GM18858 (cell line): ENCODE results near the gene C2orf92.

ENCODE experiments used
- ATAC-seq: cut with Tn5 transposase; IDR thresholded peaks from one replicate; pipeline ENCODE4 v1.9.1; 2021; ENCODE audit not compliant: unreplicated experiment

C2orf92 gene

DNA sequence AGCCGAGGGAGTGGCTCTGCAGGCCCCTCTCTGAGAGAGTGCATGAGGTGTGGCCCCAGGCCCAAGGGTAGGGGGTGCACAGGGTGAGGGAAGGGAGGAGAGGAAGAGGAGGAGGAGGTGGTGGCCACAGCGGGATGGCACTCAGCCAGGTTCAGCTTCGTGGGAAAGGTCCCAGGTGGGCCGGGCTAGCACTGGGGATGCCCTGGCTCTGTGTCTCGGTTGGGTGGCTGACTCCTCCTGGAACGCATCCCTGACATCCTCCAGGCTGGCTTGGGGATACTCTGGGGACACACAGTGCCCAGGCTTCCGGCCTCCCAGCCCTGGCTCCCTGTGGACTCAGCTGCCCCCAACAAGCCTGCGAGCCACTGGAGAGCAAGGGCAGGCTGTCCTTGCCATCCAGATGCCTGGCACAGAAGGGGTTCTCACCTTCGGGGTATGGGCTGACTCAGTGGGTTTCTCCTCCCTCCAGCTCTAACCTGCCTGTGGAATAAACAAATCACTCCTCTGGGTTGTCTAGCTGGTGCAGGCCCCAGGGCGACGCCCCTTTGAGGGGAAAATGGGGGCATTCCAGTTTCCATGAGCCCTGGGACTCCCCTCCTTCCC is 43.3 kb downstream of the C2orf92 start:
- ATAC-seq = no peak

DNA sequence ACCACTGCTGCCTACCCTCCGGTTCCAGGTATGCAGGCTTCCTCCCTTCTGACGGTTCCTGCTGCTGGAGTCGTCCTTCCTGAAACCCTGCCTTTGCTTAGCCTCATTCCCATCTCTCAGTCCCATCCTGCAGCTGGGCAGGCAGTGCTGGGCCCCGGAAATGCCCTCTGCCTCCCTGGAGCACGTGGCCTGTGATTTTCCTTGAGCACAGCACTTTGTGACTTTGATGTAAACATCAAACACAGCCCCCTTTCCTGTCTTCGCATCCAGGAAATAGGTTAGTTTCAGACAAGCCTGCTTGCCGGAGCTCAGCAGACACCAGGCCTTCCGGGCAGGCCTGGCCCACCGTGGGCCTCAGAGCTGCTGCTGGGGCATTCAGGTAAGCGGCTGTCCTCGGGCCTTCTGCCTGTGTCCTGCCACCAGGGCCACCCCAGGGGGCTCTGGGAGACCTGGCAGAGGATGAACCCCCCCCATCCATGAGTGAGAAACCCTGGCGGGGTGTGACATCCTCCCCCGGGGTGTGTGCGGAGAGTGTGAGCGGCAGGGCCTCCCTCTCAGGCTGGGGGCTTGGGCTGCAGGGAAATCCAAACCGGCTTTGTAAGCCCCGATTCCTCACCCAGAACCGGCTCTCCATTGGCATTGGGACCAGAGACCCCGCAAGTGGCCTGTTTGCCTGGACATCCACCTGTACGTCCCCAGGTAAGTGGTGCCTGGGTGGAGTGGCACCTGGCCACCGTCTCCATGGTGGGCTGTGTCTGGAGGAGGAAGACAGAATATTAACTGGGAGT is 44.0 kb downstream of the C2orf92 start, which contains the start of gene ZAP70:
Gene ZAP70 (plus strand): TSS at position 281 of the 788 bp plus-strand sequence. CDS start 10,461 bp downstream, outside the sequence.
- ATAC-seq = no peak

DNA sequence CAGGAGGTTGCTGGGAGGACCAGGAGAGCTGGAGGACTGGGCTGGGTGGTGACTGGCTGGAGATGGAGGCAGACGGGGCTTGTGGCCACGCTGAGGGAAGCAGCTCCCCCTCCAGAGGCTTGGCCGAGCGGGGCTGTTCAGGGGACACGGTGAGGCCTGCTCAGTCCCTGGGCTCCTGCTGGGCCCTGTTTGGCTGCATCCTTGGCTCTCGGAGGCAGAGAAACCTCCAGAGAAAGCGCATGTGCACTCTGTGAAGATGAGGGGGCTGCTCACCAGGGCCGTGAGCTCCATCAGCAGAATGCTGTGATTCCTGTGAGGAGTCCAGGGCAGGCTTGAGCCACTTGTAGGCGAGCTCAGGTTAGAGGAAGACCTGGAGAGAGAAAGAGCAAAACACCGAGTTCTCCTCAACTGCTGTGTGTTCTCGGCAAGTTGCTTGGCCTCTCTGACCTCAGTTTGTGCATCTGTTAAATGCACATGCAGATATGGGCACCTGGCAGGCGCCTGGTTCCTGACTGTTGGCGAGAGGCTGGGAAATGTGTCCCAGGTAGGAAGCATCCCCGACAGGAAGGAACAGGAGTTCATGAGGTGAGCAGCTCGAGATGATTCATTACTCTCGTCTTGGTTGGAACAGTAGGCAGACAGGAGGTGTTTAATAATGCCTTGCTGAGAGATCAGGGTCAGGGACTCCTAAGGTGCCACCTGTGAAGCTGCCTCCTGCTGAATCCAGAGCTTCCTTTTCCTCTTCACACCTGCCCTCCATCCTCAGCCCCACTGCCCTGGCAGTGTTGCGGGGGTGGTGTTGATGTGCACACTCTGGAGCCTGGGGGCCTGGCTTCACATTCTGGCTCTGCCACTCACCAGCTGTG is 44.8 kb downstream of the C2orf92 start:
- ATAC-seq = no peak

DNA sequence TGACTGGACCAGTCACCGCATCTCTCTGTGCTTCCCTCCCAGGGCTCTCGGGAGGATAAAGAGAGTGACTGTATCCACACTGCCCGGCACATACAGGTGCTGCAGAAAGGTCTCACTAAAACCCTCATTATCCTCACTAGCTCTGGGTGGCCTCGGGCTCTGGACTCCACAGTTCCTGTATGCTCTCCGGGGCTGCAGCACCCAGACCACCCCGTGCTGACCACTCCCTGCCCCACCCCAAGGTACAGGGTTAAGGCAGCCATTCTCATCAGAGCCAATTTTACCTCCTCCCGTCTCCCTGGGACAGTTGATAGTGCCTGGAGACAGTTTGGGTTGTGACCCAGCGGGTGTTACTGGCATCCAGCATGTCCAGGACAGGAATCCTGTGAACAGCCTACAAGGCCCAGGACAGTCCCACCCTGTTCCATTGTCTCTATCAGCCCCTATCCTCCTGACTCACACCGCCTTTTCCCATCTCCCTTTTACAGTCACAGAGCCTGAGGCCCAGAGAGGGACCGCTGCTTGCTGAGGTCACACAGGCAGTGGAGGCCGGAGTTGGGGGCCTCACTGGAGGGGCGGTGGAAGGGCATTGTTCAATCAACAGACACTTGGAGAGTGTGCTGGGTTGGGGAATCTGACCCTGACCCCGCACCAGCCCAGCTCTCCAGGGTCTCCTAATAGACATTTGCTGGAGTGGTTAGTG is 45.6 kb downstream of the C2orf92 start:
- ATAC-seq = no peak

DNA sequence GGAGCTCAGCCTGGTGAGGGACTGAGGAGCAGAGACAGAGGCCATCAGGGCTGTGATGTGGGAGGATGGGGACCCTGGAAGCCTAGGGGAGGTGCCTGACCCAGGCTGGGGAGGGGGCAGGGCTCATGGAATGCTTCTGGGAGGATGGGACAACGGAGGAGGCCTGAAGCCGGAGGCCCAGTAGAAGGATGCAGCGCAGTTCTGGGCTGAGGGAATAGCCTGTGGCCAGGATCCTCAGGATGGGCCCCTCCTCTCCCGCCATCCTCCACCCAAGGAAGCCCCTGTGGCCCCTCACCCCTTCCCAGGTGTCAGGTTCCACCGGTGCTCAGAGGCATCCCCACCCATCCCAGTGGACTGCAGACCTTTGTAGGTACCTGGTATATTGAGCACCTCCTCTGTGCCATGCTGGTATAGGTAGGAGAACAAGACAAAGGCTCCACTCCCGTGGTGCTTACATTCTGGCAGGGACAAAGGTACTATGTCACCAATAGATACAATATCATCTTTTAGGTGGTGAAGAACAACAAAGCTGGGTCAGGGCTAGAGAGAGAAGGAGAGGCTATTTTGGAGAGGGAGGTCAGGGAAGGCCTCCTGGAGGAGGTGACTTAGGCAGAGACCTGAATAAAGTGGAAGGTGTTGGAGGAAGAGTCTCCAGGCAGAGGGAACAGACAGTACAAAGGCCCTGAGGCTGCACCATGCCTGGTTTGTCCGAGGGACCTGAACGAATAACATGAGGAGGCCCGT is 46.6 kb downstream of the C2orf92 start:
- ATAC-seq = no peak

DNA sequence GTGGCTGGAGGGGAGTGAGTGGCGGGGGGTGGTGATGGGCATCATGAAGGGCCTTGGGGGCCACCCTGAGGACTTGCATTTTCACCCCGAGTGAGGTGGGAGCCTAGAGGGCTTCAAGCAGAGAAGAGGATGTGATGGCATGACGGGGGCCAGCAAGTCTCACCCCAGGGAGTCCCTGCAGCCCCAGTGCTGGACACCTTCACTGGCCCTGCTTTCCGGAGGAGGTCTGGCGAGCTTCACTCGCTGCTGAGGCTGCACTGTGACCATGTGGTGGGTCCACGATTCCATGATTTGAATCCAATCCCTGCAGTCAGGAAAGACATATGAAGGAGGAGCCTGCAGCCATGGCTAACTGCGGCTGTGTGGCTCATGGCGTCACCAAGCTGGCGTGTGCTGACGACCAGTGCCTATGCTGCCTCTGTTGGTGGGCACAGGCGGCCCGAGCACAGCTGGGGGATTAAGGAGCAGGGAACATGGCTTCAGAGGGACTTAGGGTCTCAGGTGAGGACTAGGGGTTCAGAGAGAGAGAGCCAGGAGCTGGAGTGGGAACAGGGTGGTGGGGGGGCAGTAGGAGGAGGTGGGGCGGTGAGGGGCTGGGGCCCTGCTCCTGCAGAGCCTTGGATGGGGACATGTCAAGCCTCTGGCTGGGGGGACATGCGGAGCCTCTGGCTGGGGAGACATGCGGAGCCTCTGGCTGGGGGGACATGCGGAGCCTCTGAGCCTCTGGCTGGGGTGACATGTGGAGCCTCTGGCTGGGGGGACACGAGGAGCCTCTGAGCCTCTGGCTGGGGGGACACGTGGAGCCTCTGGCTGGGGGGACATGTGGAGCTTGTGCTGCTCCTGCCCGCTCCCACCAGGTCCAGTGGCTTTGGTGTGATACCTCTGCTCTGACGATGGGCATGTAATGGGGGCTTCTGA is 47.4 kb downstream of the C2orf92 start:
- ATAC-seq = no peak

DNA sequence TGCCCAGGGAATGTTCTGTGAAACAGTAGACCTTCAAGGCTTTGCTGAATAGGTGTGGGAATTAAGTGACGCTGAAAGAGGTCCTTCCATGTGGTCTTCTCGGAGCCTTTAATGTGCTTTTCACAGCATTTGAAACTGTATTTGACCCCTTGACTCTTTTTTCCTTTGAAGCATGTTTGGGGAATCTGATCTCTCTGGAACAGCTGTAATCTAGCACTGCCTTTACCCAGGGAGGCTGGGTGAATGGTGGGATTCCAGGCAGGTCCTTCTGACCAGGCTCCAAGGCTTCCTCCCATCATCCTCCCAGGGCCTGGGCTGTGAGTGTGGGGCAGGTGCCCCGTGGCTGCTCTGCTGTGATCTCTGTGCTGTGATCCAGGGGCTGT is 48.1 kb downstream of the C2orf92 start:
- ATAC-seq = no peak

DNA sequence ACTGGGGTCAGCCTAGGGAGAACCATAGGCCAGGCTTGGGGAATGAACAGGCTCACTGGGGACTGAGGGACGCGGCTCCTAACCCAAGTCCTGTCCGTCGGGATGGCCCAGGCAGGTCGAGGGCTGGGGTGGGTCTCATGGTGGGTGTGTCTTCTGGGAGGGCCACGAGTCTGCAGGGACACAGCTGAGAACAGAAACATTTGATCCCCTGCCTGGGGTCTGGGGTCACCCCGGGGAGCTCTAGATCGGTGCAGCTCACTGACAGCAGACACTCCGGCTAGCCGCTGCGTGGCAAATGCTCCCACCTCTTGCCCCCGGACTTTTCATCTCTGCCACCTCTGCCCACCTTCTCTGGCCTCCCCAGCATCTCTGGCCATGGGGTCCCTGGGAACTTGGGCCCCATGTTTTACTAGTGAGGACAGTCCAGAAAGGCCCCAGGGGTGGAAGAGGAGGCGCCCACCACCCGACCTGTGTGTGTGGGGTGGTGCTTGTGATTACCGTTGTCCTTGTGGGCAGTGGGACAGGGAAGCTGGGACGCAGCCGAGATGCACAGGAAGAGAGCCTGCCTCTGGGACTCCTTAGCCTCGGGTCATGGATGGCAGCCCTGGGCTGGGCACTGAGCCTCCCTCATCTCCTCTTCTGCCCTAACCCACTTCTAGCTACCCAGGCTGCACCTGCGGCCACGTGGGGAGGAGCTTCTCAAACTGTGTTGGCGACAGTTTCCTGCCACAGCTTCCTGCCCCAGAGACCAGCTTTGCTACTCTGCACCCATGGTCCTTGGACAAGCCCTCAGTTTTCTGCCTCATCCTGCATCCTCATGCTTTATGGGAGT is 48.8 kb downstream of the C2orf92 start:
- no peak for ATAC-seq

DNA sequence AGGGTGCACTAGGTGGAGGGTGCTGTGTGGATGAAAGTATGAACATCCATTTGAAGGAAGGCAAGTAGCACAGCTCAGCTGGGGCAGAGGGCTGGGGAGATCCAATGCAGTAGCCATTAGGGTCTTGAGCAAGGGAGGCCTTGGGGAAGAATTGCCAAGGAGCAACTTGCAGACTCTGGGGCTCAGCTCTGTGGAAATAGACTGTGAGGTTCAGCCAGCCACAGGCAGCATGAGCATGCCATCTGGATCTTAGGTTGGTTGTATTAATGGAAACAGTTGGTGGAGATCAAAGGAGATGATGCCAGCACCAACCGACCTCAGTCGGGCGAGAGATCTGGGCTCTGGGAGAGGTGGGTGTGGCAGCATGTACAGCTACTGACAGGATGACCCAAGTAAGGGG is 49.4 kb downstream of the C2orf92 start:
- no peak for ATAC-seq

DNA sequence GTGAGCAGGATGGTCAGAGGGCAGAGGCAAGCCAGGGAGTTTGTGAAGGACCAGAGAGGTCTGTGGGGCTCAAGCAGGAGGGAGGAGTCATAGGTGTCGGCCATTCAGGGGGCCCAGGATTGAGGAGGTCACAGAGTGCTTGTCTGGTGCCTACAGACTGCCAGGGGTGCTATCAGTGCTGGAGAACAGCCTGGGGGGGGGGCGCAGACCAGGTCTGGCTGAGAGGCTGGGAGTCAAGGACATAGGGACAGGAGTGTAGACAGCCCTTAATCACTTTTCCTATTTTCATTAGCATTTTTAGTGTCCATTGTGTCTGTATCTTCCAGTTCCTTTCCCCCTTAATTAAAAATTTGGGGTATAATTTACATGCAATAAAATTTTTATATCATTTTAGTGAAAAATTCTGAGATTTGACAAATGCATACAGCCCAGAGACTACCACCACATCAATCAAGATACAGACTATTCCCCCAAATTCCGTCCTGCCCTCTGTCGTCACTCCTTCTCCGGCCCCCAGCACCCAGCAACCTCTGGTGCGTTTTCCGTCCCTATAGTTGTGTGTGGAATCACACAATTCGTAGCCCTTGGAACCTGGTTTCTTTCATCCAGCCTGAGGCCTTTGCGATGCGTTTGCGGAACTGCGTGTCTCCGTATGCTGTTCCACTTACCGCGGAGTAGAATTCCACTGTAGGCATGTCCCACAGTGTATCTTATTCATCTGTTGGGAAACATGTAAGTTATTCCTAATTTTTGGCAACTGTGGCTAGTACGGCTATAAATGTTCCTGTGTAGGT is 50.0 kb downstream of the C2orf92 start:
- no peak for ATAC-seq

DNA sequence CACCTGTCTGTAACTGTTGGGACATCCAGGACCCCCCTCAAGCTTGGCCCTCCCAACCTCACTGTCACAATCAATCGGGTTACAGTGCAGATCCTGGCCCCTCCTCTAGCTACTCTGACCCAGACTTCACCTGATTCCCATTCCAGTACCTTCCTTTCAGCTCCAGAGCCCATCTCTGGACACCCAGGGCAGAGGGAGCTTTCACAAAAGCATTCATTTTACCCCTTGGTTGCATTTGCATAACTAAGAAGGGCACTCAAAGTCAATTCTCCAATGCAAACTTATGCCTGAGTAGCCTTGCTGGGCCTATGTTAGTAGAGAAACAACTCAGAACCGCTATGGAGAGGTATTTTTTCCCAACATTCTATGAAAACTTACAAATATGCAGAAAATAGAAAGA is 51.2 kb downstream of the C2orf92 start:
- no peak for ATAC-seq

DNA sequence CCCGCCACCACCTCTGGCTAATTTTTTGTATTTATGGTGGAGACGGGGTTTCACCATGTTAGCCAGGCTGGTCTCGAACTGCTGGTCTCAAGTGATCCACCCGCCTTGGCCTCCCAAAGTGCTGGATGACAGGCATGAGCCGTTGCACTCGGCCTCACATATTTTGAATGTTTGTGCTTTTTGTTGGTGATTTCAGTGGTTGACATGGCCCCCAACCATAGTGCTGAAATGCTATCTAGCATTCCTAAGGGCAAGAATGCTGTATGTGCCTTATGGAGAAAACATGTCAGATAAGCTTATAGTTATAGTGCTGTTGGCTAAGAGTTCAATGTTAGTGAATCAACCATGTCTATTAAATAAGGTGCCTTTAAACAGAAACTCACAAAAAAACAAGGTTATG is 52.7 kb downstream of the C2orf92 start:
- no peak for ATAC-seq

DNA sequence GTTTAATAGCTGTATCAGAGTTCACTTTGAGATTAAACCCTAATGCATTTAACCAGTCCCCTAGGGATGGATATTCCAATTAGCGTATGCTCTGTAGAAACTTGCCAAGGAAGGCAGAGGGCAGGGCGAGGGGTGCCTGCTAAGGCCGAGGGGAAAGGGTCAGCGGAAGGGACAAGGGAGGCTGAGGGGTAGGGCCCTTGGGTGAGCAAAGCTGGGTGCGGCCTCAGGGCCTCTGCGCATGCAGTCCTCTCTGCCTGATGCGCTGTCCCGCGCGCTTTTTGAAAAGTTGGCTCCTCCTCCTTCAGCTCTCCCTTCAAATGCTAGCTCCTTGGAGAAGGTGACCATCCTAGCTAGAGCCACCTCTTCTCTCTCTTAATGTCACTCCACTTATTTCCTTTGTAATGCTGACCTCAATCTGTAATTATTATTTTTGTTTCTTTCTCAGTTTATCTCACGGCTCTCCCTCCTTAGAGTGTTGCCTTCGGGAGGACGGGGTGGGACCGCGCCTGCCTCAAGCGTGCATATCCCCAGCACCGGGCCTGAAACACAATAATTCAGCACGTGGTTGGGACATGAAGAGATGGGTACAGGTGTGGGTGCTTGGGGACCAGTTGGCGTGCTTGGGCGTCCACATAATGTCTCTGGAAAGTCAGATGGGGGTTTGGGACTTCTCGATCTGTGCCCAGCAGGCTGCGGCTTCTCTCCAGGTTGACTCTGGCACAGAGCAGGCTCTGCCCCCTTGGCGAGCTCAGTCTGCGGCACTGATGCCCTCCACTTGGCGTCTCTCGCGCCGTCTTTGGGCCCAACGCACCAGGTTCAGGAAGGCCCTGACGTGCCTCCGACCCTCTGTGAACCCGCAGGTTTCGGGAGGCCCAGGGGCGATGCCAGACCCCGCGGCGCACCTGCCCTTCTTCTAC is 53.9 kb downstream of the C2orf92 start:
- ATAC-seq = no peak

DNA sequence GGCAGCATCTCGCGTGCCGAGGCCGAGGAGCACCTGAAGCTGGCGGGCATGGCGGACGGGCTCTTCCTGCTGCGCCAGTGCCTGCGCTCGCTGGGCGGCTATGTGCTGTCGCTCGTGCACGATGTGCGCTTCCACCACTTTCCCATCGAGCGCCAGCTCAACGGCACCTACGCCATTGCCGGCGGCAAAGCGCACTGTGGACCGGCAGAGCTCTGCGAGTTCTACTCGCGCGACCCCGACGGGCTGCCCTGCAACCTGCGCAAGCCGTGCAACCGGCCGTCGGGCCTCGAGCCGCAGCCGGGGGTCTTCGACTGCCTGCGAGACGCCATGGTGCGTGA is 54.5 kb downstream of the C2orf92 start:
- ATAC-seq = no peak

DNA sequence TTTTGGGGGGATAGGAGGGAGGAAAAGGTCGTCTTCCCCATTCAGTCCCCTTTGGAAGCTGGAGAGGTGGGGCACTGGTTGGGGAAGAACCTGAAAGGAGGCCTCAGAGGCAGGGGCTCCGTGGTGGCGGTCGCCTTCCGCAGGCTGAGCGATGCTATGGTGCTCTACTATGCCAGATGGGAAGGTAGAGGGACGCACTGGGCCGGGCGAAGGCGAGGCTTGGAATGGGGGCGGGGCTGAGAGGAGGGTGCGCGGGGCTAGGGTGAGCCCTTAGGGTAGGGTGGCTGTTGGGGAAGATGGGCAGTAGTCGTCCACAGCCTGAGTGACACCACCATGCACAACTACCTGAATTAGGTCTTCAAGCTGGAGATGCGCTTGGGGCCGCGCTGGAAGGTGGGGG is 55.0 kb downstream of the C2orf92 start:
- no peak for ATAC-seq

DNA sequence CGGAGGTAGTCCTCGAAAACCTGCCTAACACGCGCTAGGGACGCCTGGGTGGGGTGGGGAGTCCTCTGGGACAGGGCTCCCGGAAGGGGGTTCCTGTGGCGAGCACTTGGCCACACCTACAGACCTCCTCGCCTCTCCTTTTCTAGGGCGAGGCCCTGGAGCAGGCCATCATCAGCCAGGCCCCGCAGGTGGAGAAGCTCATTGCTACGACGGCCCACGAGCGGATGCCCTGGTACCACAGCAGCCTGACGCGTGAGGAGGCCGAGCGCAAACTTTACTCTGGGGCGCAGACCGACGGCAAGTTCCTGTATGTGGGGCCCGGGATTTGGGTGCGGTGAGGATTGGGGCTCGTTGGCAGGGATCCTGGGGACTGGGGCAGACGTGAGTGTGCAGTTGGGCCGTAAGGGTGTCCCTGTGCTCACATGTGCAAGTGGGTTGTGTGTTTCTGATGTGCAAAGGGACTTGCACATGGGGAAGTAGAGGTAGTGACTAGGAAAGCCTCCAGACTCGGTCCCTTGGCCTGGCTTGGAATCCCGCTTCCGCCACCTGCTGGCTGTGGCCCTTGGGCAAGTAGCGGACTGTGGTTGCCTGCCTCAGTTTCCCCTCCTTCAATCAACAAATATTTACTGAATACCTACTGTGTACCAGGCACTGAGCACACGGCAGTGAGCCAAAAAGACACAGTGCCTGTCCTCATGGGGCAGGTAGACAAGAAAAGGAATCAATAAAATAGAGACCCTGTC is 55.6 kb downstream of the C2orf92 start:
- no peak for ATAC-seq
